NCI-H446 (cell line): ENCODE data around the gene FXYD4.
"Not testable (repeated sequence)": the region's sequence is repeated elsewhere in the genome, so short reads cannot be mapped to it uniquely, and the experiment has no call there.

ENCODE experiments used
- DNase-seq, 2 experiments: peaks; one replicate each; lab custom pipeline; 2025; lab: John Stamatoyannopoulos, UW

FXYD4 gene

DNA sequence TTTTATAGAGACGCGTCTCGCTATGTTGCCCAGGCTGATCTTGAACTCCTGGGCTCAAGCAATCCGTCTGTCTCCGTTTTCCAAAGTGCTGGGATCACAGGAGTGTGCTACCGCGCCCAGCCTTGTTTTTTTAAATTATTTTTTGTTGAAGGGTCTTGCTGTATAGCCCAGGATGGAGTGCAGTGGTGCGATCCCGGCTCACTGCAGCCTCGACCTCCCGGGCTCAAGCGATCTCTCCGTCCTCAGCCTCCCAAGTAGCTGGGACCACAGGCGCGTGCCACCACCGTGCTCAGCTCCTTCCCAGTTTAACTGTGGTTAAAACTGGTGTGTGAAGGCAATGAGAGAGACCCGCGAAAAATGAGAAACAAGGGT lies 48.5 kb downstream of the FXYD4 start:
- DNase-seq, result no peak

DNA sequence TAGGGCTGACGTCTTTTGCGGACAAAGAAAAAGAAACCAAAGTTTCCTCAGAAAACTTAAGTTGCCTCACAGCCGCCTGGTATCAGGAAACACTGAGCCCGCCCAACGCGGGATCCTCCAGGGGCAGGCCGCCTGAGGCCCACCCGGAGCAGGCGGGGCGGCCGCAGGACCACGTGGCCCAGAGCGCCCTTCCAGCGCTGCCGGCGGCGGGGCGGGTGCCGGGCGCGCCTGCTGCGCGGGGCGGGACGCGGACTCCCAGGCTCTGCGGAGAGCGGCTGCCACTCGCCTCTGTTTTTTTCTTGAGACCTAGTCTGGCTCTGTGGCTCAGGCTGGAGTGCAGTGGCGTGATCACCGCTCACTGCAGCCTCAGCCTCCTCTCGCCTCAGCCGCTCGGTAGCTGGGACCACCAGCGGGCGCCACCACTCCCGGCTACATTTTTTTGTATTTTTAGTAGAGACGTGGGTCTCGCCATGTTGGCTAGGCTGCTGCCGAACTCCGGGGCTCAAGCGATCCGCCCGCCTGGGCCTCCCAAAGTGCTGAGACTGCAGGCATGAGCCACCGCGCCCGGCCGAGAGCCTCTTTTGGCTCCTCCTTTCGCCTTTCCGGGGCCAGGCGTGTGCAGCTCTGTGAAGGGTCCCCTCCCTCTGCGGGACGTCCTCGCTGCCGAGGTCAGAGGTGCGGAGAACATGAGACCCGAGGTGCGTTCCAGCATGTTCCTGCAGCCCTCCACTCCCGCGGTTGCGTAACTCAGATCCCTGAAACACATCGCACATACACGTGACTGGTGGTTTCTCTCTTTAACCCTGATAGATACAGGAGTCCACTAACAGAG lies 49.1 kb downstream of the FXYD4 start:
- no peak for DNase-seq

DNA sequence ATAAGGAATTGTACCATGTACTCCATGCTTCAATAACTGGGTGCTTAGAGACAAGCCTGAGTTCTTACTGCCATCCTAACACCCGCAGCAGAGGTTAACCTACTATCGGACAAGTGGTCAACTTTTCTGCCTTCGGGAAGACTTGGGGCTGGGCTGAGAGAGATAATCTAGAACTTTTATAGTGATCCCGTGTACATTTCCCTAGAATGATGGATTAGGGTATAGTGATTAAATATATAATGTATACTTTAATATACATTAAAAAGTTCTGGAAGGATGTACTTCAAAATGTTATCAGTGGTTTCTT lies 49.7 kb downstream of the FXYD4 start:
- no peak for DNase-seq

DNA sequence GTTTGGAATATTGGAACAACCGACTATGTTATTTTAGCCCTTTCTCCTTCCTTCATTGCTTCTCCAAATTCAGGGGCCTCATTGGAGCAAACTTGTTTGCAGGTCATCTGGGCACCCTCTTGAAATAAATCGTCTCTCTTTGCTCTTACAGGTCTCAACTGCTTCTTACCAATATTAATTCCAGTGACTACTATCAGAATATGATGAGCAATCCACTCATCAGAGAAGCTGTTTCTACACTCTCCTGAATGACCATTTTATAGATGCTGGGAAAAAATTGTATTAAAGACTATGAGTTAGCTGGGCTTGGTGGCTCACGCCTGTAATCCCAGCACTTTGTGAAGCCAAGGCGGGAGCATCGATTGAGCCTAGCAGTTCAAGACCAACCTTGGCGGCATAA lies 50.1 kb downstream of the FXYD4 start:
- DNase-seq, result no peak

DNA sequence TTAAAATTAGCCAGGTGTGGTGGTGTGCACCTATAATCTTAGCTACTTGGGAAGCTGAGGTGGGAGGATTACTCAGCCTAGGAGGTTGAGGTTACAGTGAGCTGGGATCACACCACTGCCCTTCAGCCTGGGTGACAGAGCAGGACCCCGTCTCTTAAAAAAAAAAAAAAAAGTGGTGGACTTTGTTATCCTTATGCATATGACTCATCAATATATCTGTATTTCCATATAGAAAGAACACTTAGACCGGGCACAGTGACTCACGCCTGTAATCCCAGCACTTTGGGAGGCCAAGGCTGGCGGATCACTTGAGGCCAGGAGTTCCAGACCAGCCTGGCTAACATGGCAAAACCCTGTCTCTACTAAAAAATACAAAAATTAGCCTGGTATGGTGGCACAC lies 50.5 kb downstream of the FXYD4 start:
- not testable (repeated sequence) for DNase-seq

DNA sequence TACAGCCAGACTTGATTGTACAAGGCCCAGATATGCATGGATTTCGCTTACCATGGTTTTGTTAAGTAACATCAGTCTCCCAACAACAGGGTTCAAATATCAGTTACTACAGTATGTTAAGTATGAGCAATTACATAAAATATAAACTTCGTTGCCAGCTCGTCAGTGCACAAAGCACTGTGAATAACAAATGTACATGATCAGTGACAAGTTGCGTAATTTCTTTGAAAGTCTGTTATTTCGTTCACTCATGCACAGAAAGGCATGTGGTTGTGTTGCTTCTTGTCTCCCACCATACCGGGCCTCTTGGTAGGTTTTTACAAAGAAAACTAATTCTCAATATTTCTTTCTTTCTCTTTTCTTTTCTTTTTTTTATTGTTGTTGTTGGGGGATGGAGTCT lies 53.0 kb downstream of the FXYD4 start:
- no peak for DNase-seq
